ENCODE measurements around the gene B4GALT5.

B4GALT5 gene

GRCh38 chr20:49601153-49601924 is 112.3 kb downstream of the B4GALT5 start:
- no peak for DNase-seq

GRCh38 chr20:49599746-49600113 is 113.9 kb downstream of the B4GALT5 start:
- no peak for DNase-seq

- no peak for DNase-seq
Observed at GRCh38 chr20:49597825-49598395, 115.8 kb downstream of the B4GALT5 start.

- no peak for DNase-seq
Observed at GRCh38 chr20:49595811-49596561, 117.7 kb downstream of the B4GALT5 start.

- no peak for DNase-seq
Observed at GRCh38 chr20:49595346-49595745, 118.3 kb downstream of the B4GALT5 start.

- no peak for DNase-seq
Observed at GRCh38 chr20:49594931-49595315, 118.8 kb downstream of the B4GALT5 start.

GRCh38 chr20:49594143-49594930 is 119.3 kb downstream of the B4GALT5 start:
- DNase-seq, result no peak

- DNase-seq, result no peak
Observed at GRCh38 chr20:49593466-49594142, 120.1 kb downstream of the B4GALT5 start.

GRCh38 chr20:49592120-49592519 is 121.6 kb downstream of the B4GALT5 start:
- no peak for DNase-seq

GRCh38 chr20:49591217-49591865 is 122.3 kb downstream of the B4GALT5 start:
- no peak for DNase-seq

GRCh38 chr20:49590163-49591017 is 123.3 kb downstream of the B4GALT5 start:
- DNase-seq, result no peak

GRCh38 chr20:49589747-49590146 is 123.9 kb downstream of the B4GALT5 start:
- DNase-seq, result no peak

- no peak for DNase-seq
Observed at GRCh38 chr20:49587111-49587570, 126.5 kb downstream of the B4GALT5 start.

- DNase-seq, result no peak
Observed at GRCh38 chr20:49585585-49586245, 128.0 kb downstream of the B4GALT5 start.

GRCh38 chr20:49584418-49585382 is 129.0 kb downstream of the B4GALT5 start:
- DNase-seq, result no peak

GRCh38 chr20:49583669-49584417 is 129.8 kb downstream of the B4GALT5 start:
- DNase-seq, result peak; percentile 33

- no peak for DNase-seq
Observed at GRCh38 chr20:49583343-49583668, 130.4 kb downstream of the B4GALT5 start.

Data from NCI-H510A (cell line).